ENCODE data around the gene SLC4A7. TPM values are rescaled to one million over a fixed set of nuclear protein-coding genes. Genes with fewer than 3 reads are reported as not detected.
A peak's percentile ranks its signal among the peaks of the same experiment; 100 is the strongest.

The SLC4A7 gene
- total RNA-seq, 1 experiment from 2014 or later = 41.9 TPM

GRCh38 chr3:27500986-27501385 lies 16.8 kb upstream of the SLC4A7 start:
- Mint-ChIP-seq H3K9me3 (ENCODE audit: unreplicated experiment) (no peaks in the 10 kb centered on the region), H3K36me3 (ENCODE audit: insufficient read depth, unreplicated experiment) (no peaks in the 10 kb centered on the region), H3K4me1 (ENCODE audit: insufficient read depth, unreplicated experiment) (no peaks in the 10 kb centered on the region), H3K27me3 (ENCODE audit: insufficient read depth, unreplicated experiment) (no peaks in the 10 kb centered on the region), H3K4me3 (ENCODE audit: unreplicated experiment) (no peak overlapping the region), H3K27ac (ENCODE audit: low read depth, unreplicated experiment) (no peak overlapping the region)
- DNase-seq (ENCODE audit: unreplicated experiment) = no peak
- ChIA-PET POLR2A (interaction anchor here (1.6 kb wide), 1 partner anchor 14 kb away, joined by 6 read pairs; no protein-coding TSS in a partner anchor), CTCF (interaction anchor here (0.6 to 1.3 kb wide), 2 partner anchors 10 to 36 kb away, joined by 3 to 9 read pairs; no protein-coding TSS in a partner anchor)
- no TSS peak for BruUV-seq (replicated peaks)
- TF ChIP-seq, protein P1, sequence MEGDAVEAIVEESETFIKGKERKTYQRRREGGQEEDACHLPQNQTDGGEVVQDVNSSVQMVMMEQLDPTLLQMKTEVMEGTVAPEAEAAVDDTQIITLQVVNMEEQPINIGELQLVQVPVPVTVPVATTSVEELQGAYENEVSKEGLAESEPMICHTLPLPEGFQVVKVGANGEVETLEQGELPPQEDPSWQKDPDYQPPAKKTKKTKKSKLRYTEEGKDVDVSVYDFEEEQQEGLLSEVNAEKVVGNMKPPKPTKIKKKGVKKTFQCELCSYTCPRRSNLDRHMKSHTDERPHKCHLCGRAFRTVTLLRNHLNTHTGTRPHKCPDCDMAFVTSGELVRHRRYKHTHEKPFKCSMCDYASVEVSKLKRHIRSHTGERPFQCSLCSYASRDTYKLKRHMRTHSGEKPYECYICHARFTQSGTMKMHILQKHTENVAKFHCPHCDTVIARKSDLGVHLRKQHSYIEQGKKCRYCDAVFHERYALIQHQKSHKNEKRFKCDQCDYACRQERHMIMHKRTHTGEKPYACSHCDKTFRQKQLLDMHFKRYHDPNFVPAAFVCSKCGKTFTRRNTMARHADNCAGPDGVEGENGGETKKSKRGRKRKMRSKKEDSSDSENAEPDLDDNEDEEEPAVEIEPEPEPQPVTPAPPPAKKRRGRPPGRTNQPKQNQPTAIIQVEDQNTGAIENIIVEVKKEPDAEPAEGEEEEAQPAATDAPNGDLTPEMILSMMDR (IDR thresholded peaks at IDR 0.05; ENCODE audit: unreplicated experiment) = no peak
- intact Hi-C loops (cut with micrococcal nuclease) = no loop called here

DNA sequence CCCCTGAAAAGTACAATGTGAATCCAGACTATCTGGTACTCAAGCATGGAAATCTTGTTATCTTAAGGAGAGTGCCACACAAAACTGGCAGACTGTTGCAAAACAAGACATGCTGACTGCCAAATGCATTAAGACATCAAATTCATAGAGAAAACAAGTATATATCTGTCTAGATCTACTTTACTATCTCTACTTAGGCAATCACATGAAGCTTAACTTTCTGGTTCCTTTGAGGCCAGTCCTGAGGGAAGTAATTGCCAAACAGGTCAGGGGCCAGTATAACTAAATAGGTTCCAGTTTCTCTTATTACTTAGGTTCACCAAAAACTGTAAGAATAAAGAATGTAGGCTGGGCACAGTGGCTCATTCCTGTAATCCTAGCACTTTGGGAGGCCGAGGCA lies 15.9 kb upstream of the SLC4A7 start:
- POLR2A ChIA-PET = interaction anchor here (0.9 to 1.6 kb wide), 6 partner anchors 9 to 181 kb away, joined by 3 to 6 read pairs (median 4); partner anchors contain the start of gene SLC4A7
- Mint-ChIP-seq H3K36me3 (ENCODE audit: insufficient read depth, unreplicated experiment) (no peaks in the 10 kb centered on the region), H3K4me1 (ENCODE audit: insufficient read depth, unreplicated experiment) (no peaks in the 10 kb centered on the region), H3K27ac (ENCODE audit: low read depth, unreplicated experiment) (no peak overlapping the region), H3K4me3 (ENCODE audit: unreplicated experiment) (no peak overlapping the region), H3K27me3 (ENCODE audit: insufficient read depth, unreplicated experiment) (no peaks in the 10 kb centered on the region), H3K9me3 (ENCODE audit: unreplicated experiment) (no peaks in the 10 kb centered on the region)
- CTCF ChIA-PET = interaction anchor here (1.1 to 1.3 kb wide), 2 partner anchors 9 to 14 kb away, joined by 3 to 9 read pairs; no protein-coding TSS in a partner anchor
- BruUV-seq (replicated peaks) = no TSS peak
- intact Hi-C loops (cut with micrococcal nuclease) = no loop called here
- TF ChIP-seq, protein P1 (IDR thresholded peaks at IDR 0.05; ENCODE audit: unreplicated experiment) = no peak
- DNase-seq (ENCODE audit: unreplicated experiment) = peak; percentile 28

DNA sequence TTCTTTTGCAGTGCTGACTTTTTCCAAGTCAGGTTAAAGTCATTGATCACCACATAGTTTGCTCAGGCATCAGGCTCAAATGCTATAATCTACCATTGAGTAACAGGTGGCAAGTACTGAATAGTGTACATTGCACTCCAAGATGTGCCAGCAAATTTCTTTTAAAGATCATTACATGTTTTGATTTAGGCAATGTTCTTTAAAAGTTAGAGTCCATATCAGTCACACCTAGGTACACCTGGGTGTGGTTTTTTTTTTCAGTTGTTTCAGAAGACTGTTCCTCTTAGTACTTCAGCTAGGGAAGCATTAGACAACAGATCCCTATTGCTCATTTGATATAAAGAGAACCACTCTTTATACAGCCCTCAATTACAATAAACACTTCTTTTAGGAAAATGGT lies 10.6 kb upstream of the SLC4A7 start:
- no peaks in the 10 kb centered on the region for H3K4me1 Mint-ChIP-seq (ENCODE audit: insufficient read depth, unreplicated experiment)
- POLR2A ChIA-PET = no interaction called here
- no peaks in the 10 kb centered on the region for H3K9me3 Mint-ChIP-seq (ENCODE audit: unreplicated experiment)
- no peak overlapping the region for H3K4me3 Mint-ChIP-seq (ENCODE audit: unreplicated experiment)
- no peaks in the 10 kb centered on the region for H3K36me3 Mint-ChIP-seq (ENCODE audit: insufficient read depth, unreplicated experiment)
- H3K27me3 Mint-ChIP-seq (ENCODE audit: insufficient read depth, unreplicated experiment) = no peaks in the 10 kb centered on the region
- intact Hi-C loops (cut with micrococcal nuclease) = no loop called here
- CTCF ChIA-PET = no interaction called here
- TF ChIP-seq, protein P1 (IDR thresholded peaks at IDR 0.05; ENCODE audit: unreplicated experiment) = no peak
- BruUV-seq (replicated peaks) = no TSS peak
- no peak for DNase-seq (ENCODE audit: unreplicated experiment)
- no peak overlapping the region for H3K27ac Mint-ChIP-seq (ENCODE audit: low read depth, unreplicated experiment)

GRCh38 chr3:27488821-27489220 lies 4.6 kb upstream of the SLC4A7 start:
- Mint-ChIP-seq H3K9me3 (ENCODE audit: unreplicated experiment) (no peaks in the 10 kb centered on the region), H3K36me3 (ENCODE audit: insufficient read depth, unreplicated experiment) (no peaks in the 10 kb centered on the region), H3K27me3 (ENCODE audit: insufficient read depth, unreplicated experiment) (no peaks in the 10 kb centered on the region), H3K4me1 (ENCODE audit: insufficient read depth, unreplicated experiment) (no peaks in the 10 kb centered on the region), H3K4me3 (ENCODE audit: unreplicated experiment) (no peak overlapping the region), H3K27ac (ENCODE audit: low read depth, unreplicated experiment) (no peak overlapping the region)
- ChIA-PET POLR2A (no interaction called here), CTCF (interaction anchor here (1.2 kb wide), 1 partner anchor 21 kb away, joined by 3 read pairs; no protein-coding TSS in a partner anchor)
- intact Hi-C loops (cut with micrococcal nuclease) = no loop called here
- no peak for DNase-seq (ENCODE audit: unreplicated experiment)
- TF ChIP-seq, protein P1 (IDR thresholded peaks at IDR 0.05; ENCODE audit: unreplicated experiment) = no peak
- no TSS peak for BruUV-seq (replicated peaks)

All from MCF 10A (cell line).